ENCODE measurements around the gene PBLD.

The PBLD gene

DNA sequence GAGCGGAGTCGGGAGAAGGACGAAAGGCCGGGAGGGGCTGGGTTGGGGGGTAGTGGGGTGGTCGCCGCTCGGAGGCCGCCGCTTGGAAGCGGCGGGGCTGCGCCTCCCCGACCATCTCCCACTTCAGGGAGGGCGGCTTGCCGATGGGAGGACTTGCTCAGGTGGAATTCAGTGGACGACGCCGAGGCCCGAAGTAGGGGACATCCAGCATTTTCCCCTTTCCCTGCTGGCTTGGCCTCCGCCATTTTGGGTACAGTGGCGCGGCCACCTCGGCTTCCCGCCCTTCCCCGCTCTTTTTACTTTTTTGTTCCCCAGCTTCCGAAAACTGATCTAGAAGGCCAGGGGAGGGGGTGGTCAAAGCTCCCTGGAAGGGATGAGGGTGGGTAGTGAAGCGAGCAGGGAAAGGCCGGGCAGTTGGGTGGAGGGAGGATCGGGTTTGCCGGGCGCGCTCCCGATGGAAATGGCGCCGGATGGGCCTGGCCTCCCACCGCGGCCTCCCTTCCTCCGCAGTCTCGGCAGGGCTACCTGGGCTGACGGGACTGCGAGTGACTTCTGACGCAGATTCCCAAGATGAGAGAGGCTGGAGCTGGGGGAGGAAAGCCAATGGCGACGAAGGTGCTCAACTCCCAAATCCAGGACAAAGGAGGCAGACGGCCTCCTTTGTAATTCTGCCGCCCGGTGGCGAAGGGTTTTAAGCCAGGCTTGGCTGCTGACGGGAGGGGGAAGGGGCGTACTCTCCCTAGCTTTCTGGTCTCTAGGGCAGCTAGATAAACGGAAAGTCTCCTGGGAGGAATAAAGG is at the start of gene PBLD:
Gene PBLD, minus strand, starts transcription at position 670 of the 799 bp plus-strand sequence. CDS start 26,084 bp downstream, outside the sequence.
- ChIA-PET CTCF (interaction anchor here (0.5 to 1.7 kb wide), 5 partner anchors 16 to 176 kb away, joined by 3 to 7 read pairs (median 3); no protein-coding TSS in a partner anchor), POLR2A (interaction anchor here (0.7 to 3.3 kb wide), 29 partner anchors 9 to 544 kb away, joined by 3 to 34 read pairs (median 4); partner anchors contain the start of genes ATOH7, DNA2, DNAJC12 and RUFY2)
- TF ChIP-seq FOXM1 (IDR thresholded peaks at IDR 0.05; ENCODE audit: borderline replicate concordance): no peak
- peak; percentile 41; the same call in 1 of the 2 replicates for TF ChIP-seq L3MBTL2 (conservative IDR thresholded peaks at IDR 0.05)
- TF ChIP-seq ELF4 (IDR thresholded peaks at IDR 0.05): peak; percentile 79; the same call in 1 of the 2 replicates
- TF ChIP-seq ZNF384 (IDR thresholded peaks at IDR 0.05): no peak
- peak; percentile 74 for TF ChIP-seq NFRKB (IDR thresholded peaks at IDR 0.05)
- no peak for TF ChIP-seq ARNT (IDR thresholded peaks at IDR 0.05)
- no peak for TF ChIP-seq TARDBP (IDR thresholded peaks at IDR 0.05)
- TF ChIP-seq CTBP1 (IDR thresholded peaks at IDR 0.05; ENCODE audit: borderline replicate concordance): no peak
- DNase-seq (ENCODE audit: extremely low spot score): peak; percentile 68

DNA sequence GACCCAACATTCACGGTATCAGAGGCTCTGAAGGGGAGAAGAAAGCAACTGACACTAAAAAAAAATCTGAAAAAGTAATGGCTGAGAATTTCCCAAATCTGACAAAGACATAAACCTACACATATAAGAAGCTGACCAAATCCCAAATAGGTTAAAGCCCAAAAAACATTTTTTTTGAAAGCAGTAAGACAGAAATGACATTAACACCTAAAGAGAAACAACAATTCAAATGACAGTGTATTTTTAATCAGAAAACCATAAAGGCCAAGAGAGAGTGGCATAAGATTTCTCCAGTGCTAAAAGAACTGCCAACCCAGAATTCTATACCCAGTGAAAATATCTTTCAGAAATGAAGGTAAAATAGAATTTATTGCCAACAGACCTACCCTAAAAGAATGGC is 38.9 kb upstream of the PBLD start:
- CTCF ChIA-PET: no interaction called here
- TF ChIP-seq FOXA1 (IDR thresholded peaks at IDR 0.05): no peak
- TF ChIP-seq HDGF (IDR thresholded peaks at IDR 0.05; ENCODE audit: borderline replicate concordance): no peak
- no peak for TF ChIP-seq ARNT (IDR thresholded peaks at IDR 0.05)
- TF ChIP-seq FOXK2 (IDR thresholded peaks at IDR 0.05): no peak
- TF ChIP-seq, protein P1, sequence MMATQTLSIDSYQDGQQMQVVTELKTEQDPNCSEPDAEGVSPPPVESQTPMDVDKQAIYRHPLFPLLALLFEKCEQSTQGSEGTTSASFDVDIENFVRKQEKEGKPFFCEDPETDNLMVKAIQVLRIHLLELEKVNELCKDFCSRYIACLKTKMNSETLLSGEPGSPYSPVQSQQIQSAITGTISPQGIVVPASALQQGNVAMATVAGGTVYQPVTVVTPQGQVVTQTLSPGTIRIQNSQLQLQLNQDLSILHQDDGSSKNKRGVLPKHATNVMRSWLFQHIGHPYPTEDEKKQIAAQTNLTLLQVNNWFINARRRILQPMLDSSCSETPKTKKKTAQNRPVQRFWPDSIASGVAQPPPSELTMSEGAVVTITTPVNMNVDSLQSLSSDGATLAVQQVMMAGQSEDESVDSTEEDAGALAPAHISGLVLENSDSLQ (IDR thresholded peaks at IDR 0.05): no peak
- no peak for TF ChIP-seq L3MBTL2 (conservative IDR thresholded peaks at IDR 0.05)
- no peak for TF ChIP-seq ELF4 (IDR thresholded peaks at IDR 0.05)
- TF ChIP-seq CTBP1 (IDR thresholded peaks at IDR 0.05; ENCODE audit: borderline replicate concordance): no peak
- no peak for TF ChIP-seq SUZ12 (IDR thresholded peaks at IDR 0.05)
- no peak for TF ChIP-seq BHLHE40 (IDR thresholded peaks at IDR 0.05; ENCODE audit: borderline replicate concordance)
- TF ChIP-seq SP1 (IDR thresholded peaks at IDR 0.05): no peak
- TF ChIP-seq ZNF384 (IDR thresholded peaks at IDR 0.05): no peak
- TF ChIP-seq FOXM1 (IDR thresholded peaks at IDR 0.05; ENCODE audit: borderline replicate concordance): no peak
- TF ChIP-seq NFRKB (IDR thresholded peaks at IDR 0.05): no peak
- TF ChIP-seq TARDBP (IDR thresholded peaks at IDR 0.05): no peak
- TF ChIP-seq LEF1 (IDR thresholded peaks at IDR 0.05; ENCODE audit: borderline replicate concordance): no peak
- DNase-seq (ENCODE audit: extremely low spot score): no peak
- POLR2A ChIA-PET: no interaction called here

DNA sequence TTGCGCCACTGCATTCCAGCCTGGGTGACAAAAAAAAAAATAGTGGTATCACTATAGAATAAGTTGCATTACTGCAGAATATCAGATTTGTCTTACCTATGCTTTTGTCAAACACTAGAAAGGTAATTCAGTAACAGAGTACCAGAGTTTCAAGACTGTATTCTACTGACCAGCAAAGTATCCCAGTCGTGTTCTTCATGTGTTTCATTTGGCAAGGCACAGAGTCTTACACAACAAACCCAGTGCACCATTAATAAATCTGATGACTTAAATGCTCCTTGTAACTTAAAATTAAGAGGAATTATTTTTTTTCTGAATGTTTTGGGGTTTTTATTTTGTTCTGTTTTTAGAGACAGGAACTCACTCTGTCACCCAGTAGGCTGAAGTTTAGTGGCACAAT is 34.4 kb upstream of the PBLD start:
- ChIA-PET CTCF (no interaction called here), POLR2A (no interaction called here)
- TF ChIP-seq ARNT (IDR thresholded peaks at IDR 0.05) (no peak), ELF4 (IDR thresholded peaks at IDR 0.05) (no peak), TARDBP (IDR thresholded peaks at IDR 0.05) (no peak), CTBP1 (IDR thresholded peaks at IDR 0.05; ENCODE audit: borderline replicate concordance) (no peak), FOXA1 (IDR thresholded peaks at IDR 0.05) (no peak), NFRKB (IDR thresholded peaks at IDR 0.05) (no peak), L3MBTL2 (conservative IDR thresholded peaks at IDR 0.05) (no peak), FOXM1 (IDR thresholded peaks at IDR 0.05; ENCODE audit: borderline replicate concordance) (no peak), ZNF384 (IDR thresholded peaks at IDR 0.05) (no peak), SUZ12 (IDR thresholded peaks at IDR 0.05) (no peak), SP1 (IDR thresholded peaks at IDR 0.05) (no peak), LEF1 (IDR thresholded peaks at IDR 0.05; ENCODE audit: borderline replicate concordance) (no peak)
- TF ChIP-seq, protein P1 (IDR thresholded peaks at IDR 0.05): no peak
- DNase-seq (ENCODE audit: extremely low spot score): no peak

DNA sequence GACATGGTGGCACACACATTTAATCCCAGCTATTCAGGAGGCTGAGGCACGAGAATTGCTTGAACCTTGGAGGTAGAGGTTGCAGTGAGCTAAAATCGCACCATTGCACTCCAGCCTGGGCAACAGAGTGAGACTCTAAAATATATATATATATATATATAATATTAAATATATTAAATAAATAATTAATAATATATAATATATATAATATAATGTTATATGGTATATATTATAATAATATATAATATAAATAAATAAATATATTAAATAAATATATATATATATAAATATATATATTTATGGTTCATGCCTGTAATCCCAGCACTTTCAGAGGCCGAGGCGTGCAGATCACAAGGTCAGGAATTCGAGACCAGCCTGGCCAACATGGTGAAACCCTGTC is 33.9 kb upstream of the PBLD start:
- POLR2A ChIA-PET: no interaction called here
- no peak for TF ChIP-seq NFRKB (IDR thresholded peaks at IDR 0.05)
- no peak for TF ChIP-seq FOXA1 (IDR thresholded peaks at IDR 0.05)
- no peak for TF ChIP-seq BHLHE40 (IDR thresholded peaks at IDR 0.05; ENCODE audit: borderline replicate concordance)
- no peak for TF ChIP-seq ZNF384 (IDR thresholded peaks at IDR 0.05)
- TF ChIP-seq HDGF (IDR thresholded peaks at IDR 0.05; ENCODE audit: borderline replicate concordance): no peak
- TF ChIP-seq FOXK2 (IDR thresholded peaks at IDR 0.05): no peak
- no peak for TF ChIP-seq LEF1 (IDR thresholded peaks at IDR 0.05; ENCODE audit: borderline replicate concordance)
- TF ChIP-seq SP1 (IDR thresholded peaks at IDR 0.05): no peak
- TF ChIP-seq, protein P1 (IDR thresholded peaks at IDR 0.05): no peak
- no peak for TF ChIP-seq ELF4 (IDR thresholded peaks at IDR 0.05)
- no peak for TF ChIP-seq FOXM1 (IDR thresholded peaks at IDR 0.05; ENCODE audit: borderline replicate concordance)
- CTCF ChIA-PET: no interaction called here
- DNase-seq (ENCODE audit: extremely low spot score): no peak

DNA sequence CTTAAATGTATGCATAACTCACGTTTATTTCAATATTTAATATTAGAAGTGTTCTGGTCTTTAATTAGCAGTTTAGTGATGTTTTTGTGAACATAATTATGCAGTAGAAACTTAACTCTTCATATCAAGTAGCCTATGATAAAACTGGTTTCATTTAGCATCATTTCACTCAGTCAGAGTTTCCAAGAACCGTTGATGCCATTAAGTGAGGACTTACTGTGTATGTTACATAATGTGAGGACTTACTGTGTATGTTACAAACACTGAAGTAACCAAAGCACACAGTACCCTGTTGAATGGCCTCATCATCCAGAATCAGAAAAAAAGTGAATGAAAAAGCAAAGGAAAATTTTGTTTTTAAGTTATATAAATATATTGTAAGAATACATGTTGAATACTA is 32.9 kb upstream of the PBLD start:
- ChIA-PET POLR2A (no interaction called here), CTCF (no interaction called here)
- no peak for TF ChIP-seq ELF4 (IDR thresholded peaks at IDR 0.05)
- TF ChIP-seq L3MBTL2 (conservative IDR thresholded peaks at IDR 0.05): no peak
- no peak for TF ChIP-seq TARDBP (IDR thresholded peaks at IDR 0.05)
- TF ChIP-seq ARNT (IDR thresholded peaks at IDR 0.05): no peak
- no peak for TF ChIP-seq FOXK2 (IDR thresholded peaks at IDR 0.05)
- TF ChIP-seq FOXA1 (IDR thresholded peaks at IDR 0.05): no peak
- no peak for DNase-seq (ENCODE audit: extremely low spot score)

Measured in HEK293T (cell line).